ENCODE measurements around the gene FAM210B. TPM values are rescaled to one million over a fixed set of nuclear protein-coding genes. Genes with fewer than 3 reads are reported as not detected.

Gene FAM210B
- total and polyA plus RNA-seq, 9 of the 15 experiments (the other 6 are each of a cell fraction or from before 2014, with no cell fraction given): 12.1 to 87.3 (median 47.6) TPM

GRCh38 chr20:56411759-56412472, 53.1 kb downstream of the FAM210B start, which contains the start of gene CASS4 (continued):
- TF ChIP-seq PCBP1 (IDR thresholded peaks at IDR 0.05; ENCODE audit: low read depth, low read length, poor library complexity, severe bottlenecking) (no peak), SREBF2 (CRISPR knock-in tag; IDR thresholded peaks at IDR 0.05) (no peak), HDAC1 (IDR thresholded peaks at IDR 0.05) (peak; percentile 69 to 93; a peak in 3 of 4 replicates), ZNF639 (CRISPR knock-in tag; conservative IDR thresholded peaks at IDR 0.05 in 1 of 2, IDR thresholded peaks at IDR 0.05 in 1 of 2) (peak in 1 of 2 experiments; percentile 76; a peak in 2 of 4 replicates), CREB3 (tag; conservative IDR thresholded peaks at IDR 0.05; ENCODE audit: low read depth) (no peak), RFX7 (CRISPR knock-in tag; IDR thresholded peaks at IDR 0.05) (no peak), MNT (conservative IDR thresholded peaks at IDR 0.05) (peak; percentile 87 to 97), CEBPG (CRISPR knock-in tag; IDR thresholded peaks at IDR 0.05) (peak; percentile 97), CEBPG (tag; conservative IDR thresholded peaks at IDR 0.05 in 1 of 2, IDR thresholded peaks at IDR 0.05 in 1 of 2) (peak; percentile 99), NELFE (IDR thresholded peaks at IDR 0.05; ENCODE audit: insufficient read depth, insufficient read length) (no peak), TAF9B (IDR thresholded peaks at IDR 0.05; ENCODE audit: partially characterized antibody) (peak; percentile 95), ESRRA (IDR thresholded peaks at IDR 0.05; ENCODE audit: borderline replicate concordance, low read depth) (peak; percentile 88; the same call in 1 of the 2 replicates), CHD1 (IDR thresholded peaks at IDR 0.05; ENCODE audit: low read length) (no peak), SRF (CRISPR knock-in tag; IDR thresholded peaks at IDR 0.05) (peak in 1 of 2 experiments; percentile 27; a peak in 1 of 4 replicates), HEY1 (CRISPR knock-in tag; IDR thresholded peaks at IDR 0.05; ENCODE audit: borderline replicate concordance) (no peak), ZNF699 (CRISPR knock-in tag; IDR thresholded peaks at IDR 0.05; ENCODE audit: insufficient replicate concordance) (no peak), CTCF (IDR thresholded peaks at IDR 0.05 in 2 of 3, conservative IDR thresholded peaks at IDR 0.05 in 1 of 3; ENCODE audit: insufficient read depth in 2 of 3, low read depth in 1 of 3, low read length in 3 of 3) (no peak)
